Omental fat pad (tissue), 4 donors: ENCODE data around the gene RNF38. TPM values are rescaled to one million over a fixed set of nuclear protein-coding genes. Genes with fewer than 3 reads are reported as not detected.
"Not testable (repeated sequence)": the region's sequence is repeated elsewhere in the genome, so short reads cannot be mapped to it uniquely, and the experiment has no call there.

Source experiments
- ATAC-seq: fragments of 150-250 bp; one replicate; pipeline ENCODE4 v1.9.1; 2016; ENCODE audit warnings: mild to moderate bottlenecking, moderate library complexity; ENCODE audit not compliant: low FRiP score
- DNase-seq: peaks from one replicate; pipeline ENCODE4 v3.0.0-alpha.2; 2019; ENCODE audit warnings: low spot score
- total RNA-seq, 4 donors: library from RNA; depleted of rRNA; stranded (reverse); fragments of >200 nt; gene quantifications; one replicate each; pipeline ENCODE4 v1.1.0, GENCODE V29; 2016
- TF ChIP-seq, protein P1 (sequence below), 3 donors: fragments of 450-650 bp; IDR thresholded peaks; one replicate each; pipeline ENCODE4 v1.5.1; 2016 to 2017; ENCODE audit warnings: antibody characterized with exemption in 3 of 3, mild to moderate bottlenecking in 3 of 3, moderate library complexity in 2 of 3

RNF38 gene
- total RNA-seq, 4 donors from 2014 or later, result 19.9 to 37.8 (median 23.2) TPM

DNA sequence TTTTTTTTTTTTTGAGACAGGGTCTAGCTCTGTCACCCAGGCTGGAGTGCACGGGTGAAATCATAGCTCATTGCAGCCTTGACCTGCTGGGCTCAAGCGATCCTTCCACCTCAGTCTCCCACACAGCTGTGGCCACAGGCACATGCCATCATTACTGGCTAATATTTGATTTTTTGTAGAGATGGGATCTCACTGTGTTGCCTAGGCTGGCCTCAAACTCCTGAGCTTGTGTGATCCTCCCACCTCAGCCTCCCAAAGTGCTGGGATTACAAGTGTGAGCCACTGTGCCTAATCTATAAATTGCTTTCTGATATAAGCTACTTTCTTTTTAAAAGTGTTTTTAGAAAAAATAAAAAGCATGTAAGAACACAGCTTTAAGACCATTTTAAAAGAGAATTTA, 85.3 kb downstream of the RNF38 start:
- DNase-seq (no peak), ATAC-seq (no peak)
- TF ChIP-seq, protein P1, sequence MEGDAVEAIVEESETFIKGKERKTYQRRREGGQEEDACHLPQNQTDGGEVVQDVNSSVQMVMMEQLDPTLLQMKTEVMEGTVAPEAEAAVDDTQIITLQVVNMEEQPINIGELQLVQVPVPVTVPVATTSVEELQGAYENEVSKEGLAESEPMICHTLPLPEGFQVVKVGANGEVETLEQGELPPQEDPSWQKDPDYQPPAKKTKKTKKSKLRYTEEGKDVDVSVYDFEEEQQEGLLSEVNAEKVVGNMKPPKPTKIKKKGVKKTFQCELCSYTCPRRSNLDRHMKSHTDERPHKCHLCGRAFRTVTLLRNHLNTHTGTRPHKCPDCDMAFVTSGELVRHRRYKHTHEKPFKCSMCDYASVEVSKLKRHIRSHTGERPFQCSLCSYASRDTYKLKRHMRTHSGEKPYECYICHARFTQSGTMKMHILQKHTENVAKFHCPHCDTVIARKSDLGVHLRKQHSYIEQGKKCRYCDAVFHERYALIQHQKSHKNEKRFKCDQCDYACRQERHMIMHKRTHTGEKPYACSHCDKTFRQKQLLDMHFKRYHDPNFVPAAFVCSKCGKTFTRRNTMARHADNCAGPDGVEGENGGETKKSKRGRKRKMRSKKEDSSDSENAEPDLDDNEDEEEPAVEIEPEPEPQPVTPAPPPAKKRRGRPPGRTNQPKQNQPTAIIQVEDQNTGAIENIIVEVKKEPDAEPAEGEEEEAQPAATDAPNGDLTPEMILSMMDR (IDR thresholded peaks at IDR 0.05), result no peak

DNA sequence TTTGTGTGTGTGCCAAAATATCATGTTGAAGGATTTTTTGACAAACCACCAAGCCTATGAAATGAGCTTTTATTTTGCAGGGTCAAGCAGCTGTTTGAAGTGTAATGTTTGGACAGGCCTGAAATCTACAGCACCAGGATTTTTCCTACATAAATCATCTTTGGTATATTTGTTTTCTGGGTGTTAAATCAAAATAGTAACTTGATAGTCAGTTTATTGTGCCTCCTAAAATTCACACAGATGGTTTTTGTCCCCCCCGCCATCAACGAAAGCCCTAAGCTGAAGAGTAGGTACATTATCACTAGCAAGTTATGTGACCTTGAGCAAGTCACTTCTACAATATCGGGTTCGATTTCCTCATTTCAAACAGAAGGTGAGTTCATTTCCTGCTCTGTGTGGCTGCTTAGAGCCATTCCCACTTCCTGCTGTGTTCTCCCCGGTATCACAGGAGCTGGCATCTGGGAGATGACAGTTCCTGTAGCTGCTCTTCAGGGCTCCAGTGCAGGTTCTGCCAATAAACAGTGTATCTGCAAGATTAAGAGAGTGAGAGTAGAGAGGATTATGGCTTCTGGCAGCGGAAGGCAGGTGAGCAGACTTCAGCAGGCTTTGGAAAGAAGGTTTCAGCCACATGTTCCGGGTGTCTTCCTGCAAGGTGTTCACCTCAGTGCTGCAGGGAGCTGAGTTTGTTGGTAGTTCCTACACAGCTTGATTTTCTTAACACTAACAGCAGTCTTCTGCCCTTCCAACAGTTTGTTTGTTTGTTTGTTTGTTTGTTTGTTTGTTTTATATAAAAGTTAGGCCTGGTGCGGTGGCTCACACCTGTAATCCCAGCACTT, 93.4 kb downstream of the RNF38 start:
- ATAC-seq (no peak), DNase-seq (no peak)
- TF ChIP-seq, protein P1 (IDR thresholded peaks at IDR 0.05), result no peak

DNA sequence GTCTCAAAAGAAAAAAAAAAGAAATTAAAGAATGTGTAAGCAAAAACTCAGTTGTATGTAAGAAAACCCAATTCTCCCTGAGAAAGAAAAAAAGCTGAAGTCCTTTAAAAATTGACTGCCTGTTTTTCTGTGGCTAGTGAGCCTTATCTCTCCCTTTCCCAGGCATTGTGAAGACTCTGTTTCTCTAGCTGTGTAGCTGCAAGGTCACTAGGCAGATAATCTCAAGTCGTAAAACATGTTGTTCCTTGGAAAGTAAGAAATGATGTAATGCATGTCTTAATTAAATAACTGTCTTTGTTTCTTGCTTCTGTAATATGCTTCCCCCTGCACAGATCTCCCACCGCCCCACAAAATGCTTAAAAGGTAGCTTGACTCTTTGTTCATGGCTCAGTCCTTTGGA, 95.7 kb downstream of the RNF38 start:
- DNase-seq, ATAC-seq: not testable (repeated sequence)

DNA sequence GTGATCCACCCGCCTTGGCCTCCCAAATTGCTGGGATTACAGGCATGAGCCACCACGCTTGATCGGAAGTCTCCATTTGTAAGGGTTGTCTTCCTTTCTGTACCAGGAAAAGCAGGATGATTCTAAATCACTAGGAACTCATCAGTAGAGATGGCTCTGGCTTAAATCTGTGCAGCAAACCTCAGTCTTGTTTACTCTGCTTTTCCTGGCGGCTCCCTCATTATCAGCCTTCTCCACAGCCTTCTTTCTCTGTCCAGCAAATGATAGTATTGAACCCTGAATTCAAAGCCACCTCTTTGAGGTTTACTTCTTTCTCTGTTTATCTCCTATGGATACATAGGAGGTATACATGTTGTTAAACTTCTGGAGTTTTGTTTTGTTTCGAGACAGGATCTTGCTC, 98.8 kb downstream of the RNF38 start:
- DNase-seq, result no peak
- no peak for ATAC-seq
- TF ChIP-seq, protein P1 (IDR thresholded peaks at IDR 0.05), result no peak

DNA sequence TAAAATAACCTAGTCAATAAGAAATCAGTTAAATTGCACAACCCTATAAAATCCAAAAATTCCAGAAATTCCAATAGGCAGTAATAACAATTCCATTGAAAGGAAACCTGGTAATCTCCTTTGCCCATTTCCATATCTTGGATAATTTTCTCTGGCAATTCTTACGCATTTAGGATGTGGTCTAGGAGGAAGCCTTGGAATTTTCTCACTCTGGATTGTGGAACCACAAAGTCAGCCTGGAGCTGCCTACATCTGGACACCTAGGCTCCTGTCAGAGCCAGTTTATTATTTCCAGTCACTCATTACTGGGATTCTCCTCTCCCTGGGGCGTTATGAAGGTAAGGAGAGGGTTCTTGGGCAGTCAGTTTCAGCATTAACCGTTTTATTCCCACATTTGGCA, 101.5 kb downstream of the RNF38 start:
- DNase-seq (no peak), ATAC-seq (no peak)
- TF ChIP-seq, protein P1 (IDR thresholded peaks at IDR 0.05), result no peak

DNA sequence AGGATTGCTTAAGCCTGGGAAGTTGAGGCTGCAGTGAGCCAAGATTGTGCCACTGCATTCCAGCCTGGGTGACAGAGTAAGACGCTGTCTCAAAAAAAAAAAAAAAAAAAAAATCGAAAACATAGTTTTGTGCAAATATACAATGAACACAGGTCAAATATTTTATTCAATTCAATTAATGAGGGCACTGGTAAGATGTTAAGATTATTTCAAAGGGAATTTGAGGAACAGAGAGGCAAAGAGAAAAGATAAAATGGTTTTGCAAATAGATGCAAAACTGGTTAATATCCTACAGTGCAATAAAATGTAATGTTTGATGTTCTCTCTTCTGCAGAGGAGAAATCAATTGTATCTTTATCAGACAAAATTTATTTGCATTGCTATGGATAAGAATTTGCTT, 102.3 kb downstream of the RNF38 start:
- TF ChIP-seq, protein P1 (IDR thresholded peaks at IDR 0.05), result no peak
- DNase-seq (no peak), ATAC-seq (no peak)

DNA sequence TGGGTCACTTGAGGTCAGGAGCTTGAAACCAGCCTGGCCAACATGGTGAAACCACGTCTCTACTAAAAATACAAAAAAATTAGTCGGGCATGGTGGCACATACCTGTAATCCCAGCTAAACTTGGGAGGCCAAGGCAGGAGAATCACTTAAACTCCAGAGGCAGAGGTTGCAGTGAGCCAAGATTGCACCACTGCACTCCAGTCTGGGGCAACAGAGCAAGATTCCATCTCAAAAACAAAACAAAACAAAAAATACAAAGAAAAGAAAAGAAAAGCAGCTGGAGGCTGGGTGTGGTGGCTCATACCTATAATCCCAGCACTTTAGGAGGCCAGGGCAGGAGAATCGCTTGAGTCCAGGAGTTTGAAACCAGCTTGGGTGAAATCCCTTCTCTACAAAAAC, 105.1 kb downstream of the RNF38 start:
- not testable (repeated sequence) for ATAC-seq, DNase-seq

DNA sequence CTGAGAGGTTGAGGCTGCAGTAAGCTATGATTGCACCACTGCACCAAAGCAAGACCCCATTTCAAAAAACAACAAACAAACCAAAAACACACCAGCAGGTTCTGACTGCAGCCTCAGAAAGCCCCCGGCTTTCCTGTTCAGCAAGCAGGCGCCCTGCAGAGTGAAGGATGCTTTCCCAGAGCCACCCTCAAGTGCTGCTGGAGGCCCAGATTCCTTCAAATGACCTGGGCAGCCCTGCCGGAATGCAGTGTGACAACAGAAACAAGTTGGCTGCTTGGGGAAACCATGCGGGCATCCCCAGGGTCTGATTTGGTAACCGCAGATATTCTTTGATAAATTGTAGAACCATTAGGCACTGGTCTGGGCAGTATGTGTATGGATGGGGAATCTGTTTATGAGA, 106.2 kb downstream of the RNF38 start:
- DNase-seq, result no peak
- no peak for ATAC-seq
- TF ChIP-seq, protein P1 (IDR thresholded peaks at IDR 0.05), result no peak
